ENCODE results near the gene FBXW9.
"Not testable (repeated sequence)": the region's sequence is repeated elsewhere in the genome, so short reads cannot be mapped to it uniquely, and the experiment has no call there.

FBXW9 gene

GRCh38 chr19:12712077-12712476, 15.6 kb upstream of the FBXW9 start:
- H3K9ac ChIP-seq (ENCODE audit: low read depth, low read length); H3K4me1 ChIP-seq (ENCODE audit: insufficient read depth, low read length); H3K4me3 ChIP-seq (ENCODE audit: low read length); H3K27ac ChIP-seq (ENCODE audit: low read depth, low read length); H3K27me3 ChIP-seq (ENCODE audit: insufficient read depth, low read length); H3K9me3 ChIP-seq (ENCODE audit: insufficient read depth, low read depth, low read length): not testable (repeated sequence)
- WGBS, result 64% methylated on average over 12 of the region's 14 CpGs
- H3K36me3 ChIP-seq (ENCODE audit: insufficient read depth, low read length), result peaks cover 93% of the 10 kb centered on the region

GRCh38 chr19:12711187-12711586, 14.8 kb upstream of the FBXW9 start:
- Histone ChIP-seq H3K27ac (ENCODE audit: low read depth, low read length) (no peak overlapping the region), H3K36me3 (ENCODE audit: insufficient read depth, low read length) (peaks cover 94% of the 10 kb centered on the region), H3K9ac (ENCODE audit: low read depth, low read length) (no peak overlapping the region), H3K4me3 (ENCODE audit: low read length) (no peak overlapping the region), H3K27me3 (ENCODE audit: insufficient read depth, low read length) (no peaks in the 10 kb centered on the region), H3K9me3 (ENCODE audit: insufficient read depth, low read depth, low read length) (no peaks in the 10 kb centered on the region), H3K4me1 (ENCODE audit: insufficient read depth, low read length) (no peaks in the 10 kb centered on the region)
- WGBS, result 97% methylated on average over 17 of the region's 17 CpGs

- H3K4me1 ChIP-seq (ENCODE audit: insufficient read depth, low read length), result no peaks in the 10 kb centered on the region
- H3K36me3 ChIP-seq (ENCODE audit: insufficient read depth, low read length), result peaks cover 94% of the 10 kb centered on the region
- H3K4me3 ChIP-seq (ENCODE audit: low read length), result no peak overlapping the region
- no peak overlapping the region for H3K27ac ChIP-seq (ENCODE audit: low read depth, low read length)
- H3K9me3 ChIP-seq (ENCODE audit: insufficient read depth, low read depth, low read length), result no peaks in the 10 kb centered on the region
- H3K27me3 ChIP-seq (ENCODE audit: insufficient read depth, low read length), result no peaks in the 10 kb centered on the region
- H3K9ac ChIP-seq (ENCODE audit: low read depth, low read length), result no peak overlapping the region
- WGBS, result 94% methylated on average over 8 of the region's 8 CpGs
These were observed 12.2 kb upstream of the FBXW9 start for GRCh38 chr19:12708641-12709040.

GRCh38 chr19:12706332-12706718, 9.9 kb upstream of the FBXW9 start:
- Histone ChIP-seq H3K27me3 (ENCODE audit: insufficient read depth, low read length) (no peaks in the 10 kb centered on the region), H3K27ac (ENCODE audit: low read depth, low read length) (no peak overlapping the region), H3K9me3 (ENCODE audit: insufficient read depth, low read depth, low read length) (no peaks in the 10 kb centered on the region), H3K36me3 (ENCODE audit: insufficient read depth, low read length) (peaks cover 96% of the 10 kb centered on the region), H3K4me3 (ENCODE audit: low read length) (no peak overlapping the region), H3K4me1 (ENCODE audit: insufficient read depth, low read length) (0 out of 2 replicates have a peak, but pooled peaks cover 4% of the 10 kb centered on the region), H3K9ac (ENCODE audit: low read depth, low read length) (no peak overlapping the region)
- 96% methylated on average over 13 of the region's 13 CpGs for WGBS

GRCh38 chr19:12705654-12706331, 9.4 kb upstream of the FBXW9 start:
- Histone ChIP-seq H3K27ac (ENCODE audit: low read depth, low read length) (no peak overlapping the region), H3K9ac (ENCODE audit: low read depth, low read length) (no peak overlapping the region), H3K4me3 (ENCODE audit: low read length) (no peak overlapping the region), H3K4me1 (ENCODE audit: insufficient read depth, low read length) (0 out of 2 replicates have a peak, but pooled peaks cover 4% of the 10 kb centered on the region), H3K36me3 (ENCODE audit: insufficient read depth, low read length) (peaks cover 96% of the 10 kb centered on the region), H3K27me3 (ENCODE audit: insufficient read depth, low read length) (no peaks in the 10 kb centered on the region), H3K9me3 (ENCODE audit: insufficient read depth, low read depth, low read length) (no peaks in the 10 kb centered on the region)
- 95% methylated on average over 29 of the region's 29 CpGs for WGBS

GRCh38 chr19:12705169-12705568, 8.7 kb upstream of the FBXW9 start:
- H3K9ac ChIP-seq (ENCODE audit: low read depth, low read length), result no peak overlapping the region
- no peak overlapping the region for H3K4me3 ChIP-seq (ENCODE audit: low read length)
- 0 out of 2 replicates have a peak, but pooled peaks cover 4% of the 10 kb centered on the region for H3K4me1 ChIP-seq (ENCODE audit: insufficient read depth, low read length)
- no peak overlapping the region for H3K27ac ChIP-seq (ENCODE audit: low read depth, low read length)
- WGBS, result 94% methylated on average over 13 of the region's 13 CpGs
- no peaks in the 10 kb centered on the region for H3K9me3 ChIP-seq (ENCODE audit: insufficient read depth, low read depth, low read length)
- peaks cover 96% of the 10 kb centered on the region for H3K36me3 ChIP-seq (ENCODE audit: insufficient read depth, low read length)
- H3K27me3 ChIP-seq (ENCODE audit: insufficient read depth, low read length), result no peaks in the 10 kb centered on the region

- WGBS, result 57% methylated on average over 9 of the region's 9 CpGs
- peaks cover 92% of the 10 kb centered on the region for H3K36me3 ChIP-seq (ENCODE audit: insufficient read depth, low read length)
- no peak overlapping the region for H3K4me3 ChIP-seq (ENCODE audit: low read length)
- peak overlapping the region; percentile 20; the same call in 1 of the 2 replicates for H3K27ac ChIP-seq (ENCODE audit: low read depth, low read length)
- H3K9me3 ChIP-seq (ENCODE audit: insufficient read depth, low read depth, low read length), result no peaks in the 10 kb centered on the region
- H3K9ac ChIP-seq (ENCODE audit: low read depth, low read length), result no peak overlapping the region
- 0 out of 2 replicates have a peak, but pooled peaks cover 4% of the 10 kb centered on the region for H3K4me1 ChIP-seq (ENCODE audit: insufficient read depth, low read length)
- H3K27me3 ChIP-seq (ENCODE audit: insufficient read depth, low read length), result no peaks in the 10 kb centered on the region
These were observed 6.6 kb upstream of the FBXW9 start for GRCh38 chr19:12703046-12703445.

GRCh38 chr19:12701596-12702282, 5.3 kb upstream of the FBXW9 start:
- 96% methylated on average over 33 of the region's 33 CpGs for WGBS
- Histone ChIP-seq H3K27ac (ENCODE audit: low read depth, low read length) (no peak overlapping the region), H3K36me3 (ENCODE audit: insufficient read depth, low read length) (peaks cover 83% of the 10 kb centered on the region), H3K9ac (ENCODE audit: low read depth, low read length) (no peak overlapping the region), H3K27me3 (ENCODE audit: insufficient read depth, low read length) (no peaks in the 10 kb centered on the region), H3K4me1 (ENCODE audit: insufficient read depth, low read length) (0 out of 2 replicates have a peak, but pooled peaks cover 4% of the 10 kb centered on the region), H3K4me3 (ENCODE audit: low read length) (no peak overlapping the region), H3K9me3 (ENCODE audit: insufficient read depth, low read depth, low read length) (no peaks in the 10 kb centered on the region)

- H3K4me3 ChIP-seq (ENCODE audit: low read length), result no peak overlapping the region
- no peak overlapping the region for H3K9ac ChIP-seq (ENCODE audit: low read depth, low read length)
- 90% methylated on average over 6 of the region's 6 CpGs for WGBS
- H3K27me3 ChIP-seq (ENCODE audit: insufficient read depth, low read length), result no peaks in the 10 kb centered on the region
- H3K4me1 ChIP-seq (ENCODE audit: insufficient read depth, low read length), result 0 out of 2 replicates have a peak, but pooled peaks cover 4% of the 10 kb centered on the region
- H3K36me3 ChIP-seq (ENCODE audit: insufficient read depth, low read length), result peaks cover 48% of the 10 kb centered on the region
- H3K9me3 ChIP-seq (ENCODE audit: insufficient read depth, low read depth, low read length), result no peaks in the 10 kb centered on the region
- no peak overlapping the region for H3K27ac ChIP-seq (ENCODE audit: low read depth, low read length)
These were observed 1.7 kb upstream of the FBXW9 start for GRCh38 chr19:12698138-12698537.

GRCh38 chr19:12697425-12697824, 994 bp upstream of the FBXW9 start:
- Histone ChIP-seq H3K36me3 (ENCODE audit: insufficient read depth, low read length) (peaks cover 46% of the 10 kb centered on the region), H3K4me3 (ENCODE audit: low read length) (peak overlapping the region; percentile 82; the same call in 1 of the 2 replicates)
- not testable (repeated sequence) for H3K9ac ChIP-seq (ENCODE audit: low read depth, low read length); H3K27ac ChIP-seq (ENCODE audit: low read depth, low read length); H3K9me3 ChIP-seq (ENCODE audit: insufficient read depth, low read depth, low read length); H3K4me1 ChIP-seq (ENCODE audit: insufficient read depth, low read length); H3K27me3 ChIP-seq (ENCODE audit: insufficient read depth, low read length)
- 96% methylated on average over 22 of the region's 22 CpGs for WGBS

GRCh38 chr19:12695997-12696365, 450 bp downstream of the FBXW9 start:
- H3K4me1 ChIP-seq (ENCODE audit: insufficient read depth, low read length), result no peaks in the 10 kb centered on the region
- H3K4me3 ChIP-seq (ENCODE audit: low read length), result peak overlapping the region; percentile 82
- peak overlapping the region; percentile 74 for H3K9ac ChIP-seq (ENCODE audit: low read depth, low read length)
- H3K27ac ChIP-seq (ENCODE audit: low read depth, low read length), result no peak overlapping the region
- H3K36me3 ChIP-seq (ENCODE audit: insufficient read depth, low read length), result peaks cover 31% of the 10 kb centered on the region
- no peaks in the 10 kb centered on the region for H3K27me3 ChIP-seq (ENCODE audit: insufficient read depth, low read length)
- no peaks in the 10 kb centered on the region for H3K9me3 ChIP-seq (ENCODE audit: insufficient read depth, low read depth, low read length)
- 6% methylated on average over 36 of the region's 36 CpGs for WGBS
